ENCODE data around the gene FOCAD.
"Not testable (repeated sequence)": the region's sequence is repeated elsewhere in the genome, so short reads cannot be mapped to it uniquely, and the experiment has no call there.

The FOCAD gene

GRCh38 chr9:20973246-20973947 is 289.3 kb downstream of the FOCAD start:
- DNase-seq (ENCODE audit: low read depth in 2 of 2): not testable (repeated sequence)

- DNase-seq (ENCODE audit: low read depth in 2 of 2): not testable (repeated sequence)
Observed at GRCh38 chr9:20974191-20974938, 290.3 kb downstream of the FOCAD start.

GRCh38 chr9:20978249-20978648 is 294.2 kb downstream of the FOCAD start:
- no peak for DNase-seq (ENCODE audit: low read depth in 2 of 2)

- DNase-seq (ENCODE audit: low read depth in 2 of 2): peak; percentile 30 to 35
Observed at GRCh38 chr9:20980832-20981455, 296.9 kb downstream of the FOCAD start.

GRCh38 chr9:20981486-20981885 is 297.4 kb downstream of the FOCAD start:
- DNase-seq (ENCODE audit: low read depth in 2 of 2): peak; percentile 81 to 83

- peak; percentile 54 to 62 for DNase-seq (ENCODE audit: low read depth in 2 of 2)
Observed at GRCh38 chr9:20984506-20984905, 300.4 kb downstream of the FOCAD start.

GRCh38 chr9:20985851-20986600 is 302.0 kb downstream of the FOCAD start:
- DNase-seq (ENCODE audit: low read depth in 2 of 2): no peak

- DNase-seq (ENCODE audit: low read depth in 2 of 2): no peak
Observed at GRCh38 chr9:20987521-20987920, 303.5 kb downstream of the FOCAD start.

GRCh38 chr9:20988061-20988460 is 304.0 kb downstream of the FOCAD start:
- no peak for DNase-seq (ENCODE audit: low read depth in 2 of 2)

- DNase-seq (ENCODE audit: low read depth in 2 of 2): no peak
Observed at GRCh38 chr9:20988671-20989315, 304.7 kb downstream of the FOCAD start.

GRCh38 chr9:20989923-20990341 is 305.9 kb downstream of the FOCAD start:
- no peak for DNase-seq (ENCODE audit: low read depth in 2 of 2)

GRCh38 chr9:20990867-20991266 is 306.8 kb downstream of the FOCAD start:
- DNase-seq (ENCODE audit: low read depth in 2 of 2): no peak

GRCh38 chr9:20994486-20994885 is 310.4 kb downstream of the FOCAD start:
- no peak for DNase-seq (ENCODE audit: low read depth in 2 of 2)

GRCh38 chr9:20995616-20996015 is 311.6 kb downstream of the FOCAD start:
- DNase-seq (ENCODE audit: low read depth in 2 of 2): no peak

- no peak for DNase-seq (ENCODE audit: low read depth in 2 of 2)
Observed at GRCh38 chr9:20996809-20997208, 312.8 kb downstream of the FOCAD start.

- DNase-seq (ENCODE audit: low read depth in 2 of 2): no peak
Observed at GRCh38 chr9:20997503-20998076, 313.5 kb downstream of the FOCAD start.

- no peak for DNase-seq (ENCODE audit: low read depth in 2 of 2)
Observed at GRCh38 chr9:21001581-21001980, 317.5 kb downstream of the FOCAD start.

GRCh38 chr9:21002040-21002439 is 318.0 kb downstream of the FOCAD start:
- DNase-seq (ENCODE audit: low read depth in 2 of 2): no peak

- DNase-seq (ENCODE audit: low read depth in 2 of 2): no peak
Observed at GRCh38 chr9:21015129-21015815, 331.2 kb downstream of the FOCAD start.

- DNase-seq (ENCODE audit: low read depth in 2 of 2): no peak
Observed at GRCh38 chr9:21015995-21016394, 331.9 kb downstream of the FOCAD start.

Measured in fibroblast of skin of left quadriceps (primary cell).